GM12892 (cell line): ENCODE results near the gene EPYC.

Experiments used
- DNase-seq: peaks from one replicate; pipeline ENCODE4 v3.0.0; 2011; ENCODE audit not compliant: insufficient read length
- FAIRE-seq: peaks from 2 replicates; lab custom pipeline; 2011; peaks lifted over from hg19 to GRCh38; lab: Jason Lieb, UNC
- POLR2A ChIP-seq: IDR thresholded peaks from 2 replicates; pipeline ENCODE4 v1.6.1; 2011; ENCODE audit warnings: low read depth, low read length, control low read depth
- POLR2AphosphoS5 ChIP-seq: IDR thresholded peaks from 2 replicates; pipeline ENCODE4 v1.6.1; 2011; ENCODE audit warnings: low read depth, low read length, control low read depth
- TAF1 ChIP-seq: IDR thresholded peaks from 2 replicates; pipeline ENCODE4 v1.6.1; 2011; ENCODE audit warnings: low read depth, mild to moderate bottlenecking, control low read depth, low read length, borderline replicate concordance

The EPYC gene

GRCh38 chr12:91017511-91018263, 12.9 kb upstream of the EPYC start:
- FAIRE-seq: no peak
- TF ChIP-seq POLR2A: no peak
- DNase-seq: no peak

DNA sequence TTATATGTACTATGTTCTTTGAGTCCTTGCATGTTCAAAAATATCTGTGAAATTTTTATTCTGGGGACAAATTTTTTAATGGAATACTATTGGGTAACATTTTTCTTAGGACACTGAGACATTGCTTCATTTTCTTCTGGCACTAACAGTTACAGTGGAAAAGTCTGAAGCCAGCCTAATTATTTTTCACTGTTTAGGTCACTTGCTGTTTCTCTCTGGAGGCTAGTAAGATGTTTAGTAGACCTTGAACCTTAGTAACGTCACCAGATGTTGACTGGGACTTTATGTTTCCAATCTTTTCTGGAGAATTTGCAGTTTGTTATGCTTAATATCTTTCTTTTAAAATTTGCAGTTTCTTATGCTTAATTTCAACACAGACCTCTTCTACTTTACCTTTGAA, 12.3 kb upstream of the EPYC start:
- no peak for TF ChIP-seq TAF1
- no peak for TF ChIP-seq POLR2A
- no peak for TF ChIP-seq POLR2AphosphoS5
- DNase-seq (no peak), FAIRE-seq (no peak)

- FAIRE-seq (no peak), DNase-seq (no peak)
- TF ChIP-seq TAF1: no peak
- TF ChIP-seq POLR2AphosphoS5: no peak
- TF ChIP-seq POLR2A: no peak
These were observed 4.7 kb upstream of the EPYC start for GRCh38 chr12:91009319-91009950.

DNA sequence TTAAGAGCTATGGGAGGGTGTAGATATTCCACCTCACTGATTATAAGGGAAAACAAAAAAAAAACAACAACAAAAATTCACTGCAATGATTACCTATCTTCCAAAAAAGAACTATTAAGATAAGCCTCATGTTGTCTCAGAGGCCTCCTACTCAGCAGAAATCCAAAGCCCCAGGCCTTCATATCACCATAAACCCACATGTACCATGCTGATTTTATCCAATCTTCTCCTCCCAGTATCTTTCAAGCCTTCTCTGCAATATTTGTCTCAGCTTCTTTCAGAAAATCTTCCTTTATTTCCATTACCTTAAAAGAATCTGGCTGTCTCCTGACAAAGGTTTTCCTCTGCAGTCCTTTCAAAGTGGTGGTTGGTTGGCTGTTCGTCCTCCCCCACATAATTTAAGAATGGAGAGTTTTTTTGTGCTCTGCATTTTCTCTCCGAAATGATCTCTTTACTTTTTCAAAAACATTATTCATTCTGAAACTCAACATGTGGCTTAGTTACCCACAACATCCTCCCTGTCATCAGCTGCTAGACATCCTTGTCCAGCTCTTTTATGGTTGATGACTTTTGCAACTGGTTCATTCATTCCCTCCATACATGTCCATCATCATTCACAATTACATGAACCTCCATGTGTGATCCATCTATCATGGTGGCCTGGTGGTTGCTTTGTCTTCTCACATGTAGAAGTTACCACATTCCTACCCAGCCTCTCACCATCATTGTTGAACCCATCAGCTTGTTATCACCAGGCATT, 2.9 kb upstream of the EPYC start:
- TF ChIP-seq POLR2A (no peak), POLR2AphosphoS5 (no peak), TAF1 (no peak)
- FAIRE-seq (peak; percentile 78), DNase-seq (no peak)

- FAIRE-seq (no peak), DNase-seq (no peak)
- TF ChIP-seq TAF1 (no peak), POLR2AphosphoS5 (no peak), POLR2A (no peak)
These were observed 1.0 kb downstream of the EPYC start for GRCh38 chr12:91003737-91004136.

DNA sequence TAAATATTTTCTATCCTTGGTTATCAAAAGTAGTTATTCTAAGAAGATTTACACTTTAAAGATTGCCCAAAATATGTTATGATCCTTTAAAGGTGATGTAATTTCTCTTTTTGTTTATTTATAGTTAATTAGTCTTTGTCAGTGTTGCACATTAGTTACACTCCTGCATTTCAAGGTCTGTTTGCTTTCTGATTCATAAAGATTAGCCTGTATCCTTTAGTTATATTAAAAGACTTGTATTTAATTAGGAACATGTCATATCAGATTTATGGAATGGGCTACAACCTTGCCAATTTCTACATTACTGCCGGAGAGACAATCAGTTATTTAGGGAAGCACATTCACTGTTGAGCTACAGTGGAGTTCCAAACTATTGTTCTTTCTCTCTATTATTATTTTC, 3.5 kb downstream of the EPYC start:
- TF ChIP-seq TAF1 (no peak), POLR2A (no peak), POLR2AphosphoS5 (no peak)
- no peak for FAIRE-seq

GRCh38 chr12:90999966-91000365, 4.8 kb downstream of the EPYC start:
- DNase-seq: no peak
- FAIRE-seq: no peak
- TF ChIP-seq TAF1: no peak
- TF ChIP-seq POLR2A: no peak
- no peak for TF ChIP-seq POLR2AphosphoS5

More for the DNA sequence above, 3.5 kb downstream of the EPYC start:
- no peak for DNase-seq

- no peak for DNase-seq
- FAIRE-seq: no peak
These were observed 5.2 kb downstream of the EPYC start for GRCh38 chr12:90999527-90999926.

GRCh38 chr12:90995010-90995409, 9.8 kb downstream of the EPYC start:
- FAIRE-seq: no peak
- no peak for TF ChIP-seq TAF1
- TF ChIP-seq POLR2AphosphoS5: no peak
- TF ChIP-seq POLR2A: no peak
- DNase-seq: no peak

More at GRCh38 chr12:90999527-90999926, 5.2 kb downstream of the EPYC start:
- TF ChIP-seq POLR2AphosphoS5 (no peak), TAF1 (no peak), POLR2A (no peak)

GRCh38 chr12:90991952-90992465, 12.8 kb downstream of the EPYC start:
- DNase-seq: no peak
- no peak for FAIRE-seq
- TF ChIP-seq POLR2A (no peak), TAF1 (no peak), POLR2AphosphoS5 (no peak)

- no peak for FAIRE-seq
- TF ChIP-seq TAF1 (no peak), POLR2AphosphoS5 (no peak), POLR2A (no peak)
- no peak for DNase-seq
These were observed 14.2 kb downstream of the EPYC start for GRCh38 chr12:90990611-90991010.

GRCh38 chr12:90989686-90990111, 15.1 kb downstream of the EPYC start:
- FAIRE-seq: no peak
- DNase-seq: no peak
- TF ChIP-seq POLR2AphosphoS5 (no peak), POLR2A (no peak), TAF1 (no peak)
